NCI-H1092 treated with DMSO at 0.1 percent for 48 hours (cell line): ENCODE data around the gene VDAC2.

ENCODE experiments used
- DNase-seq: peaks from one replicate; lab custom pipeline; 2025; lab: John Stamatoyannopoulos, UW

VDAC2 gene

GRCh38 chr10:75253281-75254220, 43.0 kb downstream of the VDAC2 start:
- DNase-seq = no peak

GRCh38 chr10:75254739-75255138, 44.1 kb downstream of the VDAC2 start:
- no peak for DNase-seq

- no peak for DNase-seq
Measured at GRCh38 chr10:75260990-75261389, 50.4 kb downstream of the VDAC2 start.

- DNase-seq = peak; percentile 64
Measured at GRCh38 chr10:75261813-75262705, 51.5 kb downstream of the VDAC2 start.

- DNase-seq = no peak
Measured at GRCh38 chr10:75263806-75264205, 53.2 kb downstream of the VDAC2 start.

GRCh38 chr10:75265856-75266255, 55.3 kb downstream of the VDAC2 start:
- DNase-seq = no peak

GRCh38 chr10:75266945-75267344, 56.3 kb downstream of the VDAC2 start:
- no peak for DNase-seq

- no peak for DNase-seq
Measured at GRCh38 chr10:75269605-75270004, 59.0 kb downstream of the VDAC2 start.

GRCh38 chr10:75272094-75272493, 61.5 kb downstream of the VDAC2 start:
- DNase-seq = no peak

GRCh38 chr10:75272896-75273295, 62.3 kb downstream of the VDAC2 start:
- DNase-seq = no peak

GRCh38 chr10:75276069-75276872, 65.7 kb downstream of the VDAC2 start:
- DNase-seq = no peak

- DNase-seq = no peak
Measured at GRCh38 chr10:75280236-75280635, 69.6 kb downstream of the VDAC2 start.
